ENCODE data around the gene CDV3.

The CDV3 gene

GRCh38 chr3:133608388-133608787 lies 34.9 kb downstream of the CDV3 start:
- DNase-seq, result no peak

- no peak for DNase-seq
Measured at GRCh38 chr3:133610031-133610430, 36.5 kb downstream of the CDV3 start.

- no peak for DNase-seq
Measured at GRCh38 chr3:133611534-133611933, 38.0 kb downstream of the CDV3 start.

- DNase-seq, result no peak
Measured at GRCh38 chr3:133620066-133620784, 46.7 kb downstream of the CDV3 start.

- DNase-seq, result no peak
Measured at GRCh38 chr3:133627789-133628188, 54.3 kb downstream of the CDV3 start.

GRCh38 chr3:133629146-133629545 lies 55.7 kb downstream of the CDV3 start:
- DNase-seq, result no peak

- DNase-seq, result no peak
Measured at GRCh38 chr3:133633439-133633838, 60.0 kb downstream of the CDV3 start.

Data from DMS79 (cell line).